ENCODE results near the gene RFX1. TPM values are rescaled to one million over a fixed set of nuclear protein-coding genes. Genes with fewer than 3 reads are reported as not detected.
"Not testable (repeated sequence)": the region's sequence is repeated elsewhere in the genome, so short reads cannot be mapped to it uniquely, and the experiment has no call there.

RFX1 gene
- total and polyA plus RNA-seq, 2 donors (not counting 1 experiment from before 2014, with no cell fraction given): 9.2 to 33.3 TPM

- TF ChIP-seq, protein P1, sequence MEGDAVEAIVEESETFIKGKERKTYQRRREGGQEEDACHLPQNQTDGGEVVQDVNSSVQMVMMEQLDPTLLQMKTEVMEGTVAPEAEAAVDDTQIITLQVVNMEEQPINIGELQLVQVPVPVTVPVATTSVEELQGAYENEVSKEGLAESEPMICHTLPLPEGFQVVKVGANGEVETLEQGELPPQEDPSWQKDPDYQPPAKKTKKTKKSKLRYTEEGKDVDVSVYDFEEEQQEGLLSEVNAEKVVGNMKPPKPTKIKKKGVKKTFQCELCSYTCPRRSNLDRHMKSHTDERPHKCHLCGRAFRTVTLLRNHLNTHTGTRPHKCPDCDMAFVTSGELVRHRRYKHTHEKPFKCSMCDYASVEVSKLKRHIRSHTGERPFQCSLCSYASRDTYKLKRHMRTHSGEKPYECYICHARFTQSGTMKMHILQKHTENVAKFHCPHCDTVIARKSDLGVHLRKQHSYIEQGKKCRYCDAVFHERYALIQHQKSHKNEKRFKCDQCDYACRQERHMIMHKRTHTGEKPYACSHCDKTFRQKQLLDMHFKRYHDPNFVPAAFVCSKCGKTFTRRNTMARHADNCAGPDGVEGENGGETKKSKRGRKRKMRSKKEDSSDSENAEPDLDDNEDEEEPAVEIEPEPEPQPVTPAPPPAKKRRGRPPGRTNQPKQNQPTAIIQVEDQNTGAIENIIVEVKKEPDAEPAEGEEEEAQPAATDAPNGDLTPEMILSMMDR (IDR thresholded peaks at IDR 0.05): no peak
- no peak for TF ChIP-seq EZH2 (IDR thresholded peaks at IDR 0.05; ENCODE audit: borderline replicate concordance, insufficient read depth, low read depth, low read length, poor library complexity, severe bottlenecking)
- intact Hi-C loops (cut with micrococcal nuclease): no loop called here
- Mint-ChIP-seq H3K9me3 (ENCODE audit: insufficient read depth) (no peaks in the 10 kb centered on the region), H3K27ac (no peak overlapping the region), H3K4me1 (peaks cover 7% of the 10 kb centered on the region), H3K4me3 (no peak overlapping the region), H3K27me3 (no peaks in the 10 kb centered on the region)
- H3K36me3 ChIP-seq (replicated peaks in 1 of 2; ENCODE audit: control extremely low read depth in 1 of 2, control insufficient read depth in 1 of 2, extremely low read depth in 1 of 2, insufficient read depth in 2 of 2, low read length in 1 of 2): peaks cover 0 to 44% of the 10 kb centered on the region in 2 experiments
- H3K79me2 ChIP-seq (ENCODE audit: control insufficient read depth, insufficient read depth, low read length): no peaks in the 10 kb centered on the region
- H3K4me1 ChIP-seq (ENCODE audit: control insufficient read depth in 2 of 2, insufficient read depth in 2 of 2, low read length in 2 of 2): peaks cover 0 to 4% of the 10 kb centered on the region in 2 donors
- H3K4me3 ChIP-seq (ENCODE audit: control extremely low read depth in 1 of 5, extremely low read depth in 1 of 5, insufficient read depth in 1 of 5, low read depth in 2 of 5, low read length in 4 of 5): no peak overlapping the region
- no peak overlapping the region for H2AFZ ChIP-seq (ENCODE audit: insufficient read depth, low read depth, low read length, poor library complexity, severe bottlenecking)
- no peaks in the 10 kb centered on the region for H3K9me3 ChIP-seq (ENCODE audit: control extremely low read depth in 1 of 3, control insufficient read depth in 2 of 3, insufficient read depth in 1 of 3, low read length in 2 of 3)
- POLR2A ChIA-PET: interaction anchor here (0.7 to 1.2 kb wide), 4 partner anchors 12 to 87 kb away, joined by 3 to 5 read pairs (median 4); partner anchors contain the start of gene IL27RA
- no peaks in the 10 kb centered on the region for H4K20me1 ChIP-seq (ENCODE audit: control insufficient read depth, insufficient read depth, low read length, poor library complexity, severe bottlenecking)
- DNase-seq: no peak
- WGBS (ENCODE audit: insufficient coverage): 98% methylated on average over 30 of the region's 37 CpGs
- H3K27me3 ChIP-seq (replicated peaks in 1 of 4; ENCODE audit: control extremely low read depth in 1 of 4, control insufficient read depth in 3 of 4, insufficient read depth in 4 of 4, low read length in 3 of 4): no peaks in the 10 kb centered on the region
- no peak overlapping the region for H3K27ac ChIP-seq (ENCODE audit: low read length in 2 of 2)
- no peak overlapping the region for H3K9ac ChIP-seq (ENCODE audit: low read length)
- no peak overlapping the region for H3K4me2 ChIP-seq (replicated peaks; ENCODE audit: low read depth, low read length, poor library complexity, severe bottlenecking)
- CTCF ChIA-PET: interaction anchor here (0.6 to 2.7 kb wide), 2 partner anchors 50 to 76 kb away, joined by 3 to 7 read pairs; no protein-coding TSS in a partner anchor
- no peak for ATAC-seq (ENCODE audit: low read depth)
Observed at GRCh38 chr19:13972368-13973155, 33.6 kb downstream of the RFX1 start.

DNA sequence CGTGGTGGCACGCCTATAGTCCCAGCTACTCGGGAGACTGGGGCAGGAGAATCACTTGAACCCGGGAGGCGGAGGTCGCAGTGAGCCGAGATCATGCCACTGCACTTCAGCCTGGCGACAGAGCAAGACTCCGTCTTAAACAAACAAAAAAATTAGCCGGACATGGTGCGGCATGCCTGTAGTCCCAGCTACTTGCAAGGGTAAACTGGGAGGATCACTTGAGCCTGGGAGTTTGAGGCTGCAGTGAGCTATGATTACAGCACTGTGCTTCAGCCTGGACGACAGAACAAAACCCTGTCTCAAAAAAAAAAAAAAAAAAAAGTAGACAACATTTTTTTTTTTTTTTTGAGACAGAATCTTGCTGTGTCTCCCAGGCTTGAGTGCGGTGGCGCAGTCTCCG lies 34.3 kb downstream of the RFX1 start:
- intact Hi-C loops (cut with micrococcal nuclease); H3K9me3 Mint-ChIP-seq (ENCODE audit: insufficient read depth); H3K4me1 Mint-ChIP-seq; H3K4me3 Mint-ChIP-seq; H3K79me2 ChIP-seq (ENCODE audit: control insufficient read depth, insufficient read depth, low read length); H2AFZ ChIP-seq (ENCODE audit: insufficient read depth, low read depth, low read length, poor library complexity, severe bottlenecking); H3K27me3 Mint-ChIP-seq; H3K4me3 ChIP-seq (ENCODE audit: control extremely low read depth in 1 of 5, extremely low read depth in 1 of 5, insufficient read depth in 1 of 5, low read depth in 2 of 5, low read length in 4 of 5); H3K27me3 ChIP-seq (replicated peaks in 1 of 4; ENCODE audit: control extremely low read depth in 1 of 4, control insufficient read depth in 3 of 4, insufficient read depth in 4 of 4, low read length in 3 of 4); H3K27ac Mint-ChIP-seq; DNase-seq; H3K27ac ChIP-seq (ENCODE audit: low read length in 2 of 2); ATAC-seq (ENCODE audit: low read depth); H4K20me1 ChIP-seq (ENCODE audit: control insufficient read depth, insufficient read depth, low read length, poor library complexity, severe bottlenecking); H3K9ac ChIP-seq (ENCODE audit: low read length); H3K4me1 ChIP-seq (ENCODE audit: control insufficient read depth in 2 of 2, insufficient read depth in 2 of 2, low read length in 2 of 2); H3K4me2 ChIP-seq (replicated peaks; ENCODE audit: low read depth, low read length, poor library complexity, severe bottlenecking); H3K9me3 ChIP-seq (ENCODE audit: control extremely low read depth in 1 of 3, control insufficient read depth in 2 of 3, insufficient read depth in 1 of 3, low read length in 2 of 3): not testable (repeated sequence)
- H3K36me3 ChIP-seq (replicated peaks in 1 of 2; ENCODE audit: control extremely low read depth in 1 of 2, control insufficient read depth in 1 of 2, extremely low read depth in 1 of 2, insufficient read depth in 2 of 2, low read length in 1 of 2): peaks cover 0 to 50% of the 10 kb centered on the region in 2 experiments
- POLR2A ChIA-PET: interaction anchor here (0.7 to 1.2 kb wide), 3 partner anchors 13 to 88 kb away, joined by 3 to 5 read pairs (median 4); partner anchors contain the start of gene IL27RA
- 99% methylated on average over 11 of the region's 15 CpGs for WGBS (ENCODE audit: insufficient coverage)
- CTCF ChIA-PET: interaction anchor here (0.6 to 2.7 kb wide), 4 partner anchors 33 to 77 kb away, joined by 3 to 7 read pairs (median 4); no protein-coding TSS in a partner anchor

Measured in B cell (primary cell).